Ishikawa (cell line): ENCODE data around the gene KCNF1.

Experiments used
- CEBPB ChIP-seq: IDR thresholded peaks from 2 replicates; pipeline ENCODE4 v1.6.1; 2012
- CREB1 ChIP-seq: IDR thresholded peaks from 2 replicates; pipeline ENCODE4 v1.6.1; 2012; ENCODE audit warnings: low read depth
- EGR1 ChIP-seq: IDR thresholded peaks from 2 replicates; pipeline ENCODE4 v1.6.1; 2012
- EP300 ChIP-seq: IDR thresholded peaks from 2 replicates; pipeline ENCODE4 v1.6.1; 2012; ENCODE audit warnings: borderline replicate concordance
- FOXM1 ChIP-seq: IDR thresholded peaks from 2 replicates; pipeline ENCODE4 v1.6.1; 2012; ENCODE audit warnings: low read depth, borderline replicate concordance
- NFIC ChIP-seq: IDR thresholded peaks from 2 replicates; pipeline ENCODE4 v1.6.1; 2012
- RAD21 ChIP-seq: IDR thresholded peaks from 2 replicates; pipeline ENCODE4 v1.6.1; 2012; ENCODE audit warnings: low read depth
- TAF1 ChIP-seq: IDR thresholded peaks from 2 replicates; pipeline ENCODE4 v1.6.1; 2012; ENCODE audit warnings: low read depth, mild to moderate bottlenecking
- TCF12 ChIP-seq: IDR thresholded peaks from 2 replicates; pipeline ENCODE4 v1.6.1; 2012; ENCODE audit warnings: low read depth
- TEAD4 ChIP-seq: IDR thresholded peaks from 2 replicates; pipeline ENCODE4 v1.6.1; 2012
- YY1 ChIP-seq: IDR thresholded peaks from 2 replicates; pipeline ENCODE4 v1.6.1; 2012; ENCODE audit warnings: low read depth
- ZBTB7A ChIP-seq: IDR thresholded peaks from 2 replicates; pipeline ENCODE4 v1.6.1; 2012; ENCODE audit warnings: low read depth
- TF ChIP-seq, protein P1 (sequence below): IDR thresholded peaks from 2 replicates; pipeline ENCODE4 v1.6.1; 2012; ENCODE audit warnings: low read depth, mild to moderate bottlenecking
- TF ChIP-seq, protein P2 (sequence below): IDR thresholded peaks from 2 replicates; pipeline ENCODE4 v1.6.1; 2012
- TF ChIP-seq, protein P3 (sequence below): IDR thresholded peaks from 2 replicates; pipeline ENCODE4 v1.6.1; 2012

The KCNF1 gene

DNA sequence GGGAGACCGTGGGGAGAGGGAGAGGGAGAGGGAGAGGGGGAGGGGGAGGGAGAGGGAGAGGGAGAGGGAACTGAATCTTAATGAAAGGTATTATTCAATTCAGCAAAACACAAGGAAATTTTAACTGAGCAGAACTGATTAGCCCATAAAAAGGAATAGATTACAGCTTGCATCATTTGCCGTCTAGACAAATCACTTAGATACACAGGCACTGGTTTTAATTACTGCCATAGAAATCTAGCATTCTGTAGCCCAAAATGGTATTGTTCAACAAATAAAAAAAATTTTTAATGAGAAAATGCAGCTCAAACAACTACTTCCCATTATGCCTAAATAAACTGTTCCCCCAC is 7.9 kb upstream of the KCNF1 start:
- TF ChIP-seq TAF1, result no peak
- TF ChIP-seq EGR1, result no peak
- TF ChIP-seq RAD21, result no peak
- no peak for TF ChIP-seq ZBTB7A
- no peak for TF ChIP-seq TCF12
- no peak for TF ChIP-seq YY1
- TF ChIP-seq FOXM1, result no peak
- TF ChIP-seq CEBPB, result no peak
- TF ChIP-seq TEAD4, result no peak
- TF ChIP-seq, protein P1, sequence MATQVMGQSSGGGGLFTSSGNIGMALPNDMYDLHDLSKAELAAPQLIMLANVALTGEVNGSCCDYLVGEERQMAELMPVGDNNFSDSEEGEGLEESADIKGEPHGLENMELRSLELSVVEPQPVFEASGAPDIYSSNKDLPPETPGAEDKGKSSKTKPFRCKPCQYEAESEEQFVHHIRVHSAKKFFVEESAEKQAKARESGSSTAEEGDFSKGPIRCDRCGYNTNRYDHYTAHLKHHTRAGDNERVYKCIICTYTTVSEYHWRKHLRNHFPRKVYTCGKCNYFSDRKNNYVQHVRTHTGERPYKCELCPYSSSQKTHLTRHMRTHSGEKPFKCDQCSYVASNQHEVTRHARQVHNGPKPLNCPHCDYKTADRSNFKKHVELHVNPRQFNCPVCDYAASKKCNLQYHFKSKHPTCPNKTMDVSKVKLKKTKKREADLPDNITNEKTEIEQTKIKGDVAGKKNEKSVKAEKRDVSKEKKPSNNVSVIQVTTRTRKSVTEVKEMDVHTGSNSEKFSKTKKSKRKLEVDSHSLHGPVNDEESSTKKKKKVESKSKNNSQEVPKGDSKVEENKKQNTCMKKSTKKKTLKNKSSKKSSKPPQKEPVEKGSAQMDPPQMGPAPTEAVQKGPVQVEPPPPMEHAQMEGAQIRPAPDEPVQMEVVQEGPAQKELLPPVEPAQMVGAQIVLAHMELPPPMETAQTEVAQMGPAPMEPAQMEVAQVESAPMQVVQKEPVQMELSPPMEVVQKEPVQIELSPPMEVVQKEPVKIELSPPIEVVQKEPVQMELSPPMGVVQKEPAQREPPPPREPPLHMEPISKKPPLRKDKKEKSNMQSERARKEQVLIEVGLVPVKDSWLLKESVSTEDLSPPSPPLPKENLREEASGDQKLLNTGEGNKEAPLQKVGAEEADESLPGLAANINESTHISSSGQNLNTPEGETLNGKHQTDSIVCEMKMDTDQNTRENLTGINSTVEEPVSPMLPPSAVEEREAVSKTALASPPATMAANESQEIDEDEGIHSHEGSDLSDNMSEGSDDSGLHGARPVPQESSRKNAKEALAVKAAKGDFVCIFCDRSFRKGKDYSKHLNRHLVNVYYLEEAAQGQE, result no peak
- TF ChIP-seq EP300, result no peak
- TF ChIP-seq, protein P2, sequence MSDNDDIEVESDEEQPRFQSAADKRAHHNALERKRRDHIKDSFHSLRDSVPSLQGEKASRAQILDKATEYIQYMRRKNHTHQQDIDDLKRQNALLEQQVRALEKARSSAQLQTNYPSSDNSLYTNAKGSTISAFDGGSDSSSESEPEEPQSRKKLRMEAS, result no peak
- TF ChIP-seq NFIC, result no peak
- TF ChIP-seq CREB1, result no peak
- TF ChIP-seq, protein P3, sequence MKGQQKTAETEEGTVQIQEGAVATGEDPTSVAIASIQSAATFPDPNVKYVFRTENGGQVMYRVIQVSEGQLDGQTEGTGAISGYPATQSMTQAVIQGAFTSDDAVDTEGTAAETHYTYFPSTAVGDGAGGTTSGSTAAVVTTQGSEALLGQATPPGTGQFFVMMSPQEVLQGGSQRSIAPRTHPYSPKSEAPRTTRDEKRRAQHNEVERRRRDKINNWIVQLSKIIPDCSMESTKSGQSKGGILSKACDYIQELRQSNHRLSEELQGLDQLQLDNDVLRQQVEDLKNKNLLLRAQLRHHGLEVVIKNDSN, result no peak

DNA sequence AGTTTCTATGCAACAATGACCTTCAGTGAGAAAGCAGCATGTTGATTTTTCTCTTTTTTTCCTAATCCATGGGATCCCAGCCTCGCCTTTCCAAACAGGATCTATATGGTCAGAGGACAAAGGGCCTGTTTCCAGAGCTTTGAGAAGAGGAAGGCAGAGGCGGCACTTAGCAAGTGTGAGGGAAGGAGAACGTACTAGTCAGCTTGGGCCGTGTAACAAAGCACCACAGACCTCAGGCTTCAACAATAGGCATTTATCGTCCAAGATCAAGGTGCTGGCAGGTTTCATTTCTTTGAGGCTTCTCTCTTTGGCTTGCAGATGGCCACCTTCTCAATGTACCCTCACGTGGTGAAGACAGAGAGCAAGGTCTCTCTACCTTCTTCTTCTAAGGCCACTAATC is 7.3 kb upstream of the KCNF1 start:
- TF ChIP-seq CEBPB (no peak), RAD21 (no peak), FOXM1 (no peak), ZBTB7A (no peak), YY1 (no peak)

DNA sequence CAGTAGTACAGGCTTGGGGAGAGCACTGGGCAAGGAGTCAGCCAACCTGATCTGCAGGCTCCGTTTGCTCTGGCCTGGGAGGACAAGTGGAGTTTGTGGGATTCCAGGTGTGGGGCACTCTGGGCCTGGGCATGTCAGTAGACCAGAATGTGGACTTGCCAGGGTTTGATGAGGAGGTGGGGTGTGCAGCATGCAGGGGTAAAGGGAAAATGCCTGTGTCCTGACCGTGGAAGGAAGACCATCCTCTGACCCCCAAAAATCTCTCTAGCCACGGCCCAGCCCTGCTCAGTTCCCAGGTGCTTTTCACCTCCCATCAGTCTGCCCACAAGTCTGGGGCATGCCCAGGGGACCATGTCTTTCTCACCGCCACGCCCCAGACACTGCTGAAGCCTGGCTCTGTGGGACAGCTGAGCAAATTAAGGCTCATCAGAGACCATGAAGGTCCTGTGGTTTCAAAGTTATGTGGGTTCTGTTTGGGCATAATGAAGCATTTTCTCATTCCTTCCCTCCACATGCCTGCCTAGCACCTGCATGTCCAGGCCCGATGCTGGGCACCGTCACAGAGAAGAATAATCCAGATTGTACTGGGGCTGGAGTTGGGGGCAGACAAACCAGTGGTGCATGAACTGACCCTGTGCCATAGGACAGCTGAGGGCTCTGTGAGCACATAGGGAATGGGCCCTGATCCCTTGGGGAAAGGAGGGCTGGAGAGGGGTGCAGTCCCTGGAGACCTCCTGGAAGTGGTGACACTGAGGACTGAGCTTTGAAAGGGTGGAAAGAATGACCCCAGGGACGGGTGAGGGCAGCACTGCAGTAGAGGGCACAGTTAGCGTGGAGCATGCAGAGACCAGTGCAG is 6.5 kb upstream of the KCNF1 start:
- TF ChIP-seq, protein P3, result no peak
- TF ChIP-seq EP300 (no peak), CREB1 (no peak), FOXM1 (no peak), TAF1 (no peak), TCF12 (no peak), RAD21 (no peak), ZBTB7A (no peak), NFIC (no peak), YY1 (no peak), EGR1 (no peak), TEAD4 (no peak), CEBPB (no peak)
- TF ChIP-seq, protein P2, result no peak
- TF ChIP-seq, protein P1, result no peak

DNA sequence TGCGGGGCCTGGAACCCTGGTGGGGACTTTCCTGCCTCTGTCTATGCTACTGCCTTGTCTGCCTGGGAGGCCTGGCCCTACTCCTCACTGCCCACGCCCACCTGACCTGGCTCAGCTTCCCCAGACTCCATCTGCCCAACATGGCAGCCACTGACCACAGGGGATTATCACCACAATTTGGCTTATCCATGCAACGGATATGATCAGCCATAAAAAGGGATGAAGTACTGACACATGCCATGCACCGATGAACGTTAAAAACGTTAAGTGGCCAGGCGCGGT is 5.9 kb upstream of the KCNF1 start:
- no peak for TF ChIP-seq RAD21
- no peak for TF ChIP-seq EGR1
- TF ChIP-seq EP300, result no peak
- TF ChIP-seq, protein P3, result no peak
- no peak for TF ChIP-seq TAF1
- TF ChIP-seq FOXM1, result no peak
- TF ChIP-seq, protein P1, result no peak
- no peak for TF ChIP-seq NFIC
- TF ChIP-seq TEAD4, result no peak
- no peak for TF ChIP-seq CEBPB
- TF ChIP-seq, protein P2, result no peak
- no peak for TF ChIP-seq CREB1
